ENCODE results near the gene MCL1.

MCL1 gene

GRCh38 chr1:150551784-150552127, 27.7 kb downstream of the MCL1 start:
- H3K4me3 ChIP-seq (ENCODE audit: low read length): no peak overlapping the region
- TF ChIP-seq CTCF (conservative IDR thresholded peaks at IDR 0.05; ENCODE audit: low read length): no peak
- no peak for DNase-seq (ENCODE audit: low read depth)

- DNase-seq (ENCODE audit: low read depth): no peak
- H3K4me3 ChIP-seq (ENCODE audit: low read length): no peak overlapping the region; the same call in 1 of the 2 replicates
- no peak for TF ChIP-seq CTCF (conservative IDR thresholded peaks at IDR 0.05; ENCODE audit: low read length)
Observed at GRCh38 chr1:150551051-150551783, 28.2 kb downstream of the MCL1 start.

- TF ChIP-seq CTCF (conservative IDR thresholded peaks at IDR 0.05; ENCODE audit: low read length): no peak
- no peak for DNase-seq (ENCODE audit: low read depth)
- peak overlapping the region; percentile 62 for H3K4me3 ChIP-seq (ENCODE audit: low read length)
Observed at GRCh38 chr1:150550222-150551050, 29.0 kb downstream of the MCL1 start.

- no peak for DNase-seq (ENCODE audit: low read depth)
- peak; percentile 38 for TF ChIP-seq CTCF (conservative IDR thresholded peaks at IDR 0.05; ENCODE audit: low read length)
- peak overlapping the region; percentile 62 for H3K4me3 ChIP-seq (ENCODE audit: low read length)
Observed at GRCh38 chr1:150549496-150550221, 29.8 kb downstream of the MCL1 start.

- TF ChIP-seq CTCF (conservative IDR thresholded peaks at IDR 0.05; ENCODE audit: low read length): no peak
- peak within 1 kb of the TSS; percentile 68 for H3K4me3 ChIP-seq (ENCODE audit: low read length)
- peak; percentile 82 for DNase-seq (ENCODE audit: low read depth)
Observed at GRCh38 chr1:150548632-150549495, 30.5 kb downstream of the MCL1 start, which contains the start of gene ADAMTSL4. ADAMTSL4 (plus strand) TSS chr1:150549408; CDS start chr1:150552289, 2,881 bp downstream.

- peak overlapping the region; percentile 68 for H3K4me3 ChIP-seq (ENCODE audit: low read length)
- no peak for TF ChIP-seq CTCF (conservative IDR thresholded peaks at IDR 0.05; ENCODE audit: low read length)
- no peak for DNase-seq (ENCODE audit: low read depth)
Observed at GRCh38 chr1:150548324-150548631, 31.1 kb downstream of the MCL1 start.

All from AG10803 (cell line).